ENCODE data around the gene ALAS2.
"Not testable (repeated sequence)": the region's sequence is repeated elsewhere in the genome, so short reads cannot be mapped to it uniquely, and the experiment has no call there.

Gene ALAS2

GRCh38 chrX:55030271-55031205, at the start of gene ALAS2:
Gene ALAS2 (minus strand): TSS chrX:55030977. CDS start chrX:55026000, 4,977 bp downstream.
- DNase-seq: no peak

GRCh38 chrX:55074851-55075467, 44.2 kb upstream of the ALAS2 start, which contains the start of gene PAGE2B:
Gene PAGE2B (plus strand): TSS chrX:55075030. CDS start chrX:55076042, 1,012 bp downstream.
- no peak for DNase-seq

GRCh38 chrX:55072286-55072685, 41.5 kb upstream of the ALAS2 start:
- DNase-seq: no peak

GRCh38 chrX:55067180-55067579, 36.4 kb upstream of the ALAS2 start:
- DNase-seq: not testable (repeated sequence)

GRCh38 chrX:55057675-55058249, 27.0 kb upstream of the ALAS2 start:
- DNase-seq: peak; percentile 11

- DNase-seq: no peak
These were observed 26.3 kb upstream of the ALAS2 start for GRCh38 chrX:55056820-55057674.

- DNase-seq: not testable (repeated sequence)
These were observed 19.8 kb upstream of the ALAS2 start for GRCh38 chrX:55050599-55050998.

- no peak for DNase-seq
These were observed 10.7 kb upstream of the ALAS2 start for GRCh38 chrX:55041514-55041913.

- no peak for DNase-seq
These were observed 8.7 kb upstream of the ALAS2 start for GRCh38 chrX:55039471-55039870.

- DNase-seq: no peak
These were observed 2.7 kb upstream of the ALAS2 start for GRCh38 chrX:55033429-55033828.

- DNase-seq: no peak
These were observed 1.5 kb downstream of the ALAS2 start for GRCh38 chrX:55029291-55029690.

GRCh38 chrX:55028611-55029010, 2.2 kb downstream of the ALAS2 start:
- no peak for DNase-seq

GRCh38 chrX:55028040-55028439, 2.7 kb downstream of the ALAS2 start:
- no peak for DNase-seq

GRCh38 chrX:55026840-55027239, 3.9 kb downstream of the ALAS2 start:
- no peak for DNase-seq

- no peak for DNase-seq
These were observed 4.6 kb downstream of the ALAS2 start for GRCh38 chrX:55026143-55026542.

- DNase-seq: no peak
These were observed 15.9 kb downstream of the ALAS2 start for GRCh38 chrX:55014897-55015299.

- no peak for DNase-seq
These were observed 19.5 kb downstream of the ALAS2 start for GRCh38 chrX:55011294-55011693.

GRCh38 chrX:55008571-55009358, 22.0 kb downstream of the ALAS2 start:
- DNase-seq: no peak

- no peak for DNase-seq
These were observed 23.1 kb downstream of the ALAS2 start for GRCh38 chrX:55007656-55008055.

GRCh38 chrX:55006827-55007621, 23.8 kb downstream of the ALAS2 start:
- DNase-seq: no peak

GRCh38 chrX:55005256-55005655, 25.5 kb downstream of the ALAS2 start:
- no peak for DNase-seq

All from NCI-H2171 treated with DMSO at 0.1 percent for 48 hours (cell line).